Keratinocyte (primary cell): ENCODE measurements around the gene RAI1. TPM values are rescaled to one million over a fixed set of nuclear protein-coding genes. Genes with fewer than 3 reads are reported as not detected.
A peak's percentile ranks its signal among the peaks of the same experiment; 100 is the strongest.

Source experiments
- DNase-seq: peaks from one replicate; pipeline ENCODE4 v3.0.0-alpha.2; 2011; ENCODE audit warnings: low read depth, missing footprints, low spot score
- FAIRE-seq: peaks from 2 replicates; lab custom pipeline; 2011; peaks lifted over from hg19 to GRCh38; lab: Jason Lieb, UNC
- H2AFZ ChIP-seq: 2 replicates; pipeline ENCODE4 v1.6.0; 2012; ENCODE audit warnings: low read length, control low read depth, inconsistent platforms; ENCODE audit not compliant: control insufficient read depth
- H3K27ac ChIP-seq: 2 replicates; pipeline ENCODE4 v1.5.1; 2011; ENCODE audit warnings: low read length; ENCODE audit not compliant: control insufficient read depth, insufficient read depth
- H3K27me3 ChIP-seq: 3 replicates; pipeline ENCODE4 v1.6.0; 2011; ENCODE audit warnings: low read length; ENCODE audit not compliant: control insufficient read depth, insufficient read depth; ENCODE audit errors: extremely low read depth
- H3K36me3 ChIP-seq, 2 experiments: 2 replicates in 1 of 2; 3 replicates in 1 of 2; pipeline ENCODE4 v1.5.1; 2011; ENCODE audit warnings: low read length in 2 of 2, mild to moderate bottlenecking in 1 of 2; ENCODE audit not compliant: control insufficient read depth in 2 of 2, insufficient read depth in 2 of 2; ENCODE audit errors: extremely low read depth in 1 of 2
- H3K4me1 ChIP-seq: 3 replicates; pipeline ENCODE4 v1.5.1; 2011; ENCODE audit warnings: low read length; ENCODE audit not compliant: control insufficient read depth, insufficient read depth; ENCODE audit errors: extremely low read depth
- H3K4me2 ChIP-seq: 3 replicates; pipeline ENCODE4 v1.6.0; 2011; ENCODE audit warnings: low read depth, low read length; ENCODE audit not compliant: control insufficient read depth, insufficient read depth; ENCODE audit errors: extremely low read depth
- H3K4me3 ChIP-seq, 3 experiments: fragments of 200-600 bp in 1 of 3; sonication (generic) in 1 of 3; 2 replicates in 2 of 3; 3 replicates in 1 of 3; pipeline ENCODE4 v1.5.1; 2011 to 2016; ENCODE audit warnings: low read length in 3 of 3, mild to moderate bottlenecking in 3 of 3, control low read depth in 2 of 3, inconsistent platforms in 1 of 3, low read depth in 1 of 3, mixed read lengths in 1 of 3, mixed run types in 1 of 3, moderate library complexity in 1 of 3; ENCODE audit not compliant: control insufficient read depth in 2 of 3, insufficient read depth in 2 of 3; ENCODE audit errors: extremely low read depth in 1 of 3
- H3K79me2 ChIP-seq: 2 replicates; pipeline ENCODE4 v1.6.0; 2012; ENCODE audit warnings: low read length; ENCODE audit not compliant: control insufficient read depth, insufficient read depth
- H3K9ac ChIP-seq: 3 replicates; pipeline ENCODE4 v1.6.0; 2011; ENCODE audit warnings: low read length; ENCODE audit not compliant: control insufficient read depth, insufficient read depth; ENCODE audit errors: extremely low read depth
- H3K9me1 ChIP-seq: 3 replicates; pipeline ENCODE4 v1.6.0; 2011; ENCODE audit warnings: low read length; ENCODE audit not compliant: control insufficient read depth, insufficient read depth; ENCODE audit errors: extremely low read depth
- H3K9me3 ChIP-seq: 2 replicates; pipeline ENCODE4 v1.5.1; 2012; ENCODE audit warnings: low read depth, low read length; ENCODE audit not compliant: control insufficient read depth
- H4K20me1 ChIP-seq: 3 replicates; pipeline ENCODE4 v1.6.0; 2011; ENCODE audit warnings: low read length; ENCODE audit not compliant: control insufficient read depth, insufficient read depth; ENCODE audit errors: extremely low read depth
- EZH2 ChIP-seq: IDR thresholded peaks from one replicate; pipeline ENCODE4 v1.6.1; 2012; ENCODE audit warnings: inconsistent platforms, mild to moderate bottlenecking, low read length, moderate library complexity
- dilution Hi-C: fragments of 300-500 bp; cut with MboI; formaldehyde crosslinking; loops from one replicate; pipeline ENCODE4 v1.7.0; 2020; ENCODE audit warnings: low sequenced_read_pairs; ENCODE audit not compliant: extremely low pct_ligation_motif_present
- polyA plus RNA-seq, 5 experiments: library from polyadenylated mRNA; depleted of rRNA in 3 of 5; stranded (reverse) in 3 of 5; stranded (forward) in 1 of 5; unstranded in 1 of 5; fragments of >200 nt; gene quantifications; 1 replicate in 1 of 5; 2 replicates in 3 of 5; 3 replicates in 1 of 5; pipeline versions ENCODE4 v1.2.1 to v1.2.3, GENCODE V29; 2011 to 2012; ENCODE audit warnings: missing spikeins in 2 of 5, low read depth in 1 of 5, low replicate concordance in 1 of 5
- TF ChIP-seq, protein P1 (sequence below), 3 experiments: IDR thresholded peaks in 1 of 3; conservative IDR thresholded peaks in 1 of 3; optimal IDR thresholded peaks in 1 of 3; 2 replicates in 2 of 3; 3 replicates in 1 of 3; pipeline versions ENCODE3 to v1.5.1; 2011; ENCODE audit warnings: low read length in 3 of 3, mild to moderate bottlenecking in 3 of 3, moderate library complexity in 2 of 3, control low read depth in 1 of 3, inconsistent platforms in 1 of 3; ENCODE audit not compliant: insufficient read depth in 2 of 3; ENCODE audit errors: extremely low read depth in 1 of 3

RAI1 gene
- polyA plus RNA-seq, 1 donor (not counting 4 experiments of a cell fraction or from before 2014, with no cell fraction given), result 2.6 TPM

DNA sequence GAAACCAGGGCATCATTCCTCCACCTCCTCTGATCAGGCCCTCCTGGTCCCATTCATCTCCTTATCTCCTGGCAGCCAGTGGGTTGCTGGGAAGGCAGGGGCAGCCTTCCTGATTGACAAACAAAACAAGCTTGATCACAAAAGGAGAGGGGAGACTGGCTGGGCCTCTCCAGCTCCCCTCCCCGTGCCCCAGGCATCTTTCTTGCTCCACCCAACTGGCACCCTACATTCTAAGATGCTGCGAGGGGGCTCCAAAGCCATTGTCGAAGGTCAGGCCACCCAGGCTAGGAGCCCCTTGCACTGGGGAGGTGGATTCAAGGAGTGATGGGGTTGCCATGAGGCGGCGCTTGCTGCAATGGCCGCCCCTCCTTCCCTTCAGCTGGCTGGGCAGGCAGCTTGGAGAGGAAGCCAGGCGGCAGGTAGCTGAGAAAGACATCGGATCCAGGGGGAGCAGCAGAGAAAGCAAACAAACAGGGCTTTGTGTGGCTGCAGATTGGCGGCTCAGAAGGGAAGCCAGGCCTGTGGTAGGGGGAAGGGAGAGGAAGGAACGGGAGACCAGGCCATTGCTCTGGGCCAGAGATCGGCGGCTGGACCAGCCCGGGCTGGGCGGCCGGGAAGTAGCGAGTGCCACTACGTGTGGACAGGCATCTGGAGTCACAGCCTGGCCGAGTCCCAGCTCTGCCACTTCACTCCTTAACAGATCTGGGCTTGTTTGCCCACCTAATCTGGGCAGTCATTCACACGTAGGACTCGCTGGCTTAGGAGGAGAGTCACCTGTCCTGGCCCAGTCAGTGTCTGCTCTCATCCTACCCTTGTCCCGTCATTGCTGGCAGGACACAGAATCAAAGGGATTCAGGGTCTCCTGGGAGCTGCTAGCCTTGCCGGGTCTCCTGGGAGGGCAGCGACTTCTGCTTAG lies 12.3 kb downstream of the RAI1 start:
- Histone ChIP-seq H3K79me2 (peaks cover 85% of the 10 kb centered on the region), H3K27ac (peak overlapping the region; percentile 95), H3K4me3 (peak overlapping the region in 2 of 3 experiments; percentile 51 to 53), H2AFZ (no peak overlapping the region), H3K4me1 (peaks cover 67% of the 10 kb centered on the region), H3K36me3 (peaks cover 0 to 1% of the 10 kb centered on the region in 2 experiments), H3K4me2 (peak overlapping the region; percentile 88), H3K9ac (peak overlapping the region; percentile 80), H3K9me1 (peaks cover 7% of the 10 kb centered on the region), H4K20me1 (peaks cover 19% of the 10 kb centered on the region), H3K9me3 (no peaks in the 10 kb centered on the region), H3K27me3 (no peaks in the 10 kb centered on the region)
- TF ChIP-seq EZH2, result no peak
- TF ChIP-seq, protein P1, sequence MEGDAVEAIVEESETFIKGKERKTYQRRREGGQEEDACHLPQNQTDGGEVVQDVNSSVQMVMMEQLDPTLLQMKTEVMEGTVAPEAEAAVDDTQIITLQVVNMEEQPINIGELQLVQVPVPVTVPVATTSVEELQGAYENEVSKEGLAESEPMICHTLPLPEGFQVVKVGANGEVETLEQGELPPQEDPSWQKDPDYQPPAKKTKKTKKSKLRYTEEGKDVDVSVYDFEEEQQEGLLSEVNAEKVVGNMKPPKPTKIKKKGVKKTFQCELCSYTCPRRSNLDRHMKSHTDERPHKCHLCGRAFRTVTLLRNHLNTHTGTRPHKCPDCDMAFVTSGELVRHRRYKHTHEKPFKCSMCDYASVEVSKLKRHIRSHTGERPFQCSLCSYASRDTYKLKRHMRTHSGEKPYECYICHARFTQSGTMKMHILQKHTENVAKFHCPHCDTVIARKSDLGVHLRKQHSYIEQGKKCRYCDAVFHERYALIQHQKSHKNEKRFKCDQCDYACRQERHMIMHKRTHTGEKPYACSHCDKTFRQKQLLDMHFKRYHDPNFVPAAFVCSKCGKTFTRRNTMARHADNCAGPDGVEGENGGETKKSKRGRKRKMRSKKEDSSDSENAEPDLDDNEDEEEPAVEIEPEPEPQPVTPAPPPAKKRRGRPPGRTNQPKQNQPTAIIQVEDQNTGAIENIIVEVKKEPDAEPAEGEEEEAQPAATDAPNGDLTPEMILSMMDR (optimal IDR thresholded peaks at IDR 0.05 in 1 of 3, IDR thresholded peaks at IDR 0.05 in 1 of 3, conservative IDR thresholded peaks at IDR 0.05 in 1 of 3; ENCODE audit: extremely low read depth in 1 of 3, insufficient read depth in 2 of 3, low read length in 3 of 3), result peak in 1 of 3 experiments; percentile 16
- dilution Hi-C loops, result no loop called here
- FAIRE-seq (peak; percentile 75), DNase-seq (no peak)

DNA sequence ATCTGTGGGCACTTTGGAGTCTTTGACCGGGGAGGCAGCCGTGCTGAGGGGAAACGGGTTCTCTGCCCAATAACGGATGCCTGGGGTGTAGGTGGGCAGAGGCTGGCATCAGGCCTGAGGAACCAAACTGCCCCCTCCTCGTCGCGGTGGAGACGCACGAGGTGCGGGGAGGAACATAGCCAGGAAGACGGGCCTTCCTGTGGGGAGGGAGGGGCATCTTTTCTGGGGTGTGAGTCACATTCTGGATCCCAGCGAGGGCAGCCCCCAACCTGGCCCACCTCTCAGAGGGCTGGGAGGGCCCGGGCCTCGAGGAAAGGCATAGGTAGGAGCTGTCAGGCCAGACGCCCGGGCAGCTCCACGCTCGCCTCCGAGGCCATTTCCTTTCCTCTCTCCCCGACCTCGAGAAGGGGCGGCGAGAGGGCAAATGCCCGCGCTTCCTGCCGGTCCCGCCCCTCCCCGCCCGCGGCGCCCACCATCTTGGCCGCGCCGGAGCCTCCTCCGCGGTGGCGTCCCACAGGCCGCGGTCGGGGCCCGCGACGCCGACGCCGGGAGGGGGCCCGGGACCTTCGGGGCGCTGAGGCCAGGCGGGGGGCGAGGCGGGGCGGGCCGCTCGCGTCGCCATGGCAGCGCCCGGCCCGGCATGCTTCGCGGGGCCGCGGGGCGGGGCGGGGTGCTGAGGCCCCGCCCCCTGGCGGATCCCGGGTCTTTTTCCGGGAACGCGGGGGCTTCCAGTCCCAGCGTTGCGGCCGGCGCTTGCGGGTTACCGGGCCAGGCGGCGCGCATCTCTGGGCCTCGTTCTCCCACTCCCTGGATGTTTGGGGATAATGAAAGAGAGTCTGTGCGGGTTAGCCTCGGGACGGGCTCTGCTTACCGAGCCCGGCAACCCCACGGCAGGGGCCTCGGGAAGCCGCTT lies 13.2 kb downstream of the RAI1 start:
- Histone ChIP-seq H2AFZ (no peak overlapping the region), H3K9ac (peak overlapping the region; percentile 80), H3K79me2 (peaks cover 85% of the 10 kb centered on the region), H3K4me1 (peaks cover 76% of the 10 kb centered on the region), H3K36me3 (peaks cover 1 to 3% of the 10 kb centered on the region in 2 experiments), H3K27ac (peak overlapping the region; percentile 95), H3K9me1 (peaks cover 10% of the 10 kb centered on the region), H4K20me1 (peaks cover 26% of the 10 kb centered on the region), H3K27me3 (no peaks in the 10 kb centered on the region), H3K4me3 (peak overlapping the region; percentile 51 to 78 (median 76)), H3K4me2 (peak overlapping the region; percentile 88), H3K9me3 (no peaks in the 10 kb centered on the region)
- no peak for TF ChIP-seq EZH2
- TF ChIP-seq, protein P1 (optimal IDR thresholded peaks at IDR 0.05 in 1 of 3, IDR thresholded peaks at IDR 0.05 in 1 of 3, conservative IDR thresholded peaks at IDR 0.05 in 1 of 3; ENCODE audit: extremely low read depth in 1 of 3, insufficient read depth in 2 of 3, low read length in 3 of 3), result no peak
- FAIRE-seq (no peak), DNase-seq (no peak)
- dilution Hi-C loops, result no loop called here
